ENCODE data around the gene ZNF717. TPM values are rescaled to one million over a fixed set of nuclear protein-coding genes. Genes with fewer than 3 reads are reported as not detected.
"Not testable (repeated sequence)": the region's sequence is repeated elsewhere in the genome, so short reads cannot be mapped to it uniquely, and the experiment has no call there.

The ZNF717 gene
- 3.8 and 9.0 TPM in 2 replicates for total RNA-seq

GRCh38 chr3:75785081-75785755 is at the start of gene ZNF717:
Gene ZNF717, minus strand, starts transcription at chr3:75785549. Its CDS starts 2,187 bp downstream, at chr3:75783362.
- DNase-seq (ENCODE audit: extremely low read depth, low read depth, low spot score): peak; percentile 29

- DNase-seq (ENCODE audit: extremely low read depth, low read depth, low spot score): not testable (repeated sequence)
These were observed 45.7 kb upstream of the ZNF717 start for GRCh38 chr3:75831076-75831475.

- not testable (repeated sequence) for DNase-seq (ENCODE audit: extremely low read depth, low read depth, low spot score)
These were observed 32.7 kb upstream of the ZNF717 start for GRCh38 chr3:75818019-75818418.

- not testable (repeated sequence) for DNase-seq (ENCODE audit: extremely low read depth, low read depth, low spot score)
These were observed 31.2 kb upstream of the ZNF717 start for GRCh38 chr3:75816287-75817180.

- no peak for DNase-seq (ENCODE audit: extremely low read depth, low read depth, low spot score)
These were observed 29.4 kb upstream of the ZNF717 start for GRCh38 chr3:75814797-75815196.

GRCh38 chr3:75782506-75782905 is 2.8 kb downstream of the ZNF717 start:
- DNase-seq (ENCODE audit: extremely low read depth, low read depth, low spot score): no peak

DNA sequence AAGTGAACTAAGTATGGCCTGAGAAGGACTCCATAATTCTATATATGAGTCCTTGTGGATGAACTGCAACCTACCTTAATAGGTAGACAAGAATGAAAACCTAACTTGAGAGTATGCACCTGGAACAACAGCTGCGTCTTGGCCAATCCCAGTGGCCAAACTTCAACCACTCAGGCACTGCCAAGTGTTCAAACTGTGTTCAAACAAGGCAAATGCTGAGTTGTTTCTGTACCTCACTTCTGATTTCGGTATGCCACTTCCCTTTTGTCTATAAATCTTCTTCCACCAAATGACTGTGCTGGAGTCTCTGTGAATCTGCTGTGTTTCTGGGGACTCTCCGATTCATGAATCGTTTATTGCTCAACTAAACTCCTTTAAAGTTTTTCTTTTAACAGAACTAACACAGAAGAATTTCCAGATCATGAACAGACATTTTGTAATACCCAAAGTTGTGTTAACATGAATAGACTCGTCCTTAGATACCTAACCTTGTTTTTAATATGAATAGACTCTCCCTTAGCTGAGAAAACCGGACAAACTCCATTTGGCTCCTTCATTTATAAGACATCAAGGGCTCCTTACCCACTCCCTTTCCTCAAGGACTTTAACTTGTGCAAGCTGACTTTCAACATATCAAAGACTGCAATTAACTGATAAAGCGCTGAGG is 4.1 kb downstream of the ZNF717 start:
- DNase-seq (ENCODE audit: extremely low read depth, low read depth, low spot score): no peak

DNA sequence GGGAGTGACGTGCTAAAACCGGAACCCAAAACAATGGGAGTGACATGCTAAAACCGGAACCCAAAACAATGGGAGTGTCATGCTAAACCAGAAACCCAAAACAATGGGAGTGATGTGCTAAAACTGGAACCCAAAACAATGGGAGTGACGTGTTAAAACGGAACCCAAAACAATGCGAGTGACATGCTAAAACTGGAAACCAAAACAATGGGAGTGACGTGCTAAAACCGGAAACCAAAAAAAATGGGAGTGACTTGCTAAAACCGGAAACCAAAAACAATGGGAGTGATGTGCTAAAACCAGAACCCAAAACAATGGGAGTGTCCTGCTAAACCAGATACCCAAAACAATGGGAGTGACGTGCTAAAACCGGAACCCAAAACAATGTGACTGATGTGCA is 7.6 kb downstream of the ZNF717 start:
- DNase-seq (ENCODE audit: extremely low read depth, low read depth, low spot score): not testable (repeated sequence)

- not testable (repeated sequence) for DNase-seq (ENCODE audit: extremely low read depth, low read depth, low spot score)
These were observed 13.7 kb downstream of the ZNF717 start for GRCh38 chr3:75771631-75772030.

DNA sequence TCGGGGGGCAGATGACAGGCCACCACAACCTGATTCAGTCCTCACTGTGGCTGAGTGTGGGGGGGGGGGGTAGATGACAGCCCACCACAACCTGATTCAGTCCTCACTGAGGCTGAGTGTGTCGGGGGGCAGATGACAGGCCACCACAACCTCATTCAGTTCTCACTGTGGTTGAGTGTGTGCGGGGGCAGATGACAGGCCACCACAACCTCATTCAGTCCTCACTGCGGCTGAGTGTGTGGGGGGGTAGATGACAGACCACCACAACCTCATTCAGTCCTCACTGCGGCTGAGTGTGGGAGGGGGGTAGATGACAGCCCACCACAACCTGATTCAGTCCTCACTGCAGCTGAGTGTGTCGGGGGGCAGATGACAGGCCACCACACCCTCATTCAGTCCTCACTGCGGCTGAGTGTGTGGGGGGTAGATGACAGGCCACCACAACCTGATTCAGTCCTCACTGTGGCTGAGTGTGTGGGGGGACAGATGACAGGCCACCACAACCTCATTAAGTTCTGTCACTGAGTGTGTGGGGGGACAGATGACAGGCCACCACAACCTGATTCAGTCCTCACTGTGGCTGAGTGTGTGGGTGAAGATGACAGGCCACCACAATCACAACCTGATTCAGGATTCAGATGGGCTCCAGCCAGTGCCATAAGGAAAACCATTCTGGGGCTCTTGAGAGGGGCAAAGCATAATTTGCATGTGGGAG is 16.9 kb downstream of the ZNF717 start:
- no peak for DNase-seq (ENCODE audit: extremely low read depth, low read depth, low spot score)

GRCh38 chr3:75737831-75738493 is 47.4 kb downstream of the ZNF717 start:
- no peak for DNase-seq (ENCODE audit: extremely low read depth, low read depth, low spot score)

- no peak for DNase-seq (ENCODE audit: extremely low read depth, low read depth, low spot score)
These were observed 57.4 kb downstream of the ZNF717 start for GRCh38 chr3:75727985-75728384.

- no peak for DNase-seq (ENCODE audit: extremely low read depth, low read depth, low spot score)
These were observed 93.3 kb downstream of the ZNF717 start for GRCh38 chr3:75692061-75692460.

DNA sequence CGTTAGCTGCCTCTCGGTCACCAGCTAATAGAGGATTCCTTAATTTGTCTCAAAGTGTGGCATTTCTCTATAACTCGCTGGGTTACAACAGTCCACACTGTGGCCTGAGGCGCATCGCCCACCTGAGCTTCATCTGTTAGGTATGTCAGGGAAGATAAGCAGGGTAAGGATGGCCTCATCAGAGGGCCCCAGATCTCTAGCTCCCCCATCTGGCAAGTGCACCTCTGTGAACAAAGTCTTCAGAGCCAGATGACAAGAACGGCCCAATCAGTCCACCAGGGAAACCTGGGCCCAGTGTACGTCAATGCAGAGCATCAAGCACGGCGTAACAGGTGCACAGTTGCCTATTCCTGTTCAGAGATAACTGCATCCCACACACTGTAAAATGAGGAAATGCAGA is 98.0 kb downstream of the ZNF717 start:
- no peak for DNase-seq (ENCODE audit: extremely low read depth, low read depth, low spot score)

Other genes with a start within 250 kb of the ZNF717 start
- not detected in 2 replicates for gene FRG2C, start 121.2 kb downstream of the ZNF717 start, total RNA-seq